HG03064 (cell line): Measurements from ENCODE around the gene POLA1.
"Not testable (repeated sequence)": the region's sequence is repeated elsewhere in the genome, so short reads cannot be mapped to it uniquely, and the experiment has no call there.

Source experiments
- ATAC-seq: cut with Tn5 transposase; IDR thresholded peaks from one replicate; pipeline ENCODE4 v1.9.1; 2021; ENCODE audit warnings: low read depth; ENCODE audit not compliant: unreplicated experiment

POLA1 gene

GRCh38 chrX:24777660-24778059 lies 83.9 kb downstream of the POLA1 start:
- peak; percentile 93 for ATAC-seq

- no peak for ATAC-seq
Measured at GRCh38 chrX:24782011-24782410, 88.3 kb downstream of the POLA1 start.

GRCh38 chrX:24789047-24789446 lies 95.3 kb downstream of the POLA1 start:
- no peak for ATAC-seq

- ATAC-seq = no peak
Measured at GRCh38 chrX:24790166-24790565, 96.4 kb downstream of the POLA1 start.

- no peak for ATAC-seq
Measured at GRCh38 chrX:24796204-24796603, 102.5 kb downstream of the POLA1 start.

GRCh38 chrX:24799078-24799477 lies 105.4 kb downstream of the POLA1 start:
- ATAC-seq = no peak

- ATAC-seq = no peak
Measured at GRCh38 chrX:24799565-24799964, 105.8 kb downstream of the POLA1 start.

GRCh38 chrX:24805201-24805600 lies 111.5 kb downstream of the POLA1 start:
- ATAC-seq = no peak

GRCh38 chrX:24819807-24820206 lies 126.1 kb downstream of the POLA1 start:
- ATAC-seq = not testable (repeated sequence)

- no peak for ATAC-seq
Measured at GRCh38 chrX:24828147-24828546, 134.4 kb downstream of the POLA1 start.

- ATAC-seq = no peak
Measured at GRCh38 chrX:24828600-24828999, 134.9 kb downstream of the POLA1 start.

- ATAC-seq = no peak
Measured at GRCh38 chrX:24833695-24834094, 140.0 kb downstream of the POLA1 start.

GRCh38 chrX:24837966-24838365 lies 144.2 kb downstream of the POLA1 start:
- no peak for ATAC-seq

GRCh38 chrX:24838629-24839028 lies 144.9 kb downstream of the POLA1 start:
- ATAC-seq = no peak

- no peak for ATAC-seq
Measured at GRCh38 chrX:24839331-24839730, 145.6 kb downstream of the POLA1 start.

- no peak for ATAC-seq
Measured at GRCh38 chrX:24842486-24842885, 148.8 kb downstream of the POLA1 start.

- ATAC-seq = no peak
Measured at GRCh38 chrX:24846550-24847150, 152.9 kb downstream of the POLA1 start.

- no peak for ATAC-seq
Measured at GRCh38 chrX:24851289-24851688, 157.6 kb downstream of the POLA1 start.

- no peak for ATAC-seq
Measured at GRCh38 chrX:24851780-24852179, 158.1 kb downstream of the POLA1 start.

- no peak for ATAC-seq
Measured at GRCh38 chrX:24858004-24858746, 164.5 kb downstream of the POLA1 start.

GRCh38 chrX:24859211-24859841 lies 165.6 kb downstream of the POLA1 start:
- ATAC-seq = no peak

GRCh38 chrX:24860140-24860539 lies 166.4 kb downstream of the POLA1 start:
- ATAC-seq = no peak
